ENCODE results near the gene DENND6B.

DENND6B gene

DNA sequence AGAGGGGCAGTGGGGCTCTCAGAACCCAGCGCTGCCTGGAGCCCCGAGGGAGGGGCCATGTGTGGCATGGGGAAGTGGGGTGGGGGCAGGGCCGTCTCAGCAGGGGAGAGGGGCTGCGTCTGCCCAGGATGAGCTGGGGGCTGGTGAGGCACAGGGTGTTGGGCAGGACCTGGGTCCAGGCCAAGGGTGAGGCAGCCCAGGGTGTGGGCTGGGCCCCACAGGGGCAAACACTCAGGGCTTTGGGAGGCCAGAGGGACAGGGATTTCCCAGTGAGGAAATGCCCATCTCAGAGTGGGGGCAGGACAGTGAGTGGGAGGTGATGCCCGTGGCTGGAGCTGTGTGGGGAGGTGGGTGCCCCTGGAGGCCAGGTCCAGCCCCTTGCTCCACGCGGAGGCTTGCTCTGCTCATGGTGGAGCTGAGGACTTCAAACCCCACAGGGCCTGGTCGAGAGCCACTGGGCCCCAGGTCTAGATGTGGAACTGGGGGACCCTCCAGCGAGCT lies 24.7 kb downstream of the DENND6B start:
- no peak for DNase-seq

DNA sequence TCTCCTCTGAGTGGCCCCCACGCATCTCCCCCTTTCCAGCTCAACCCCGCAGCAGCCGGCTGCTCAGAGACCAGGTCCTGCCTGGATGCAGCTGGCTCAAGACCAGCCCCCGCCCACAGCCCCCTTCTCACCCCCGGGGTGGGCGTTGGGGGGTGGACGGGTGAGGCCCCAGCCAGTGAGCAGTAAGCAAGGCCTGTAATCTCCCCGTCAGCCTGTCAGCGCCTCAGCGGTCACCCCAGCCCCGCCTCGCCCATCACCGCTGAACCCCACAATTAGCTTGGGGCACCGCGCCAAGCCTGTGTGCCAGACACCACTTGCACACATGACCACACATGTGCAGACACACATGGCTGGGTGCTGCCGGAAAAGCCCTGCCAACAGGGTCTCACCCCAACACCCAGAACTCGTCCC lies 25.2 kb downstream of the DENND6B start:
- DNase-seq = no peak

DNA sequence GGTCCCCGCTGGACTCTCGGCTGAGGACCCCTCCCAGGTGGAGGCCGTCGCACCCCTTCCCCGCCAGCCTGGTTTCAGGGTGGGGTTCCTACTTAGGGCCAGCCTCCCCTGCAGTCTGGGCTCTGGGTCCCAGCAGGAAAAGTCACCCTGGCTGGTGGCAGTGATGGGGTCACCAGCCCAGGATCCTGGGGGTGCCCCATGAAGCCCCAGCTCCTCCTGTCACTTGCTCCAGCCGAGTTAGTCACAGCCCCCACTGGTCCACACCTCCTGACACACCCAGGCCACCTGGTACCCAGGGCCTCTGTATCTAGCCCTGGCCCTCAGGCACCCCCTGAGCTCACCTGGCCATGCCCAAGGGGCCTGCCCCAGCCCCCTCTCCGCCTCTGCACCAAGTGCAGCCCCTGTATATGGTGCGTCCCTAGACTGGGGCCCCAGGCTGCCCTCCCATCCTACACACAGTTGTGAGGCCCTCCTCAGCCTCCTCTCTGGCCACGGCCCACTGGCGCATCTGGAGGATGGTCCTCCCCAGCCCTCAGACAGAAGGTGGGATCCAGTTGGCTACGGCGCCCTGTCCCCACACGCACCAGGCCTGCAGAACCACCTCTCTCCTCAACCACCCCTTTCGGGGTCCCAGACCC lies 26.1 kb downstream of the DENND6B start:
- no peak for DNase-seq

DNA sequence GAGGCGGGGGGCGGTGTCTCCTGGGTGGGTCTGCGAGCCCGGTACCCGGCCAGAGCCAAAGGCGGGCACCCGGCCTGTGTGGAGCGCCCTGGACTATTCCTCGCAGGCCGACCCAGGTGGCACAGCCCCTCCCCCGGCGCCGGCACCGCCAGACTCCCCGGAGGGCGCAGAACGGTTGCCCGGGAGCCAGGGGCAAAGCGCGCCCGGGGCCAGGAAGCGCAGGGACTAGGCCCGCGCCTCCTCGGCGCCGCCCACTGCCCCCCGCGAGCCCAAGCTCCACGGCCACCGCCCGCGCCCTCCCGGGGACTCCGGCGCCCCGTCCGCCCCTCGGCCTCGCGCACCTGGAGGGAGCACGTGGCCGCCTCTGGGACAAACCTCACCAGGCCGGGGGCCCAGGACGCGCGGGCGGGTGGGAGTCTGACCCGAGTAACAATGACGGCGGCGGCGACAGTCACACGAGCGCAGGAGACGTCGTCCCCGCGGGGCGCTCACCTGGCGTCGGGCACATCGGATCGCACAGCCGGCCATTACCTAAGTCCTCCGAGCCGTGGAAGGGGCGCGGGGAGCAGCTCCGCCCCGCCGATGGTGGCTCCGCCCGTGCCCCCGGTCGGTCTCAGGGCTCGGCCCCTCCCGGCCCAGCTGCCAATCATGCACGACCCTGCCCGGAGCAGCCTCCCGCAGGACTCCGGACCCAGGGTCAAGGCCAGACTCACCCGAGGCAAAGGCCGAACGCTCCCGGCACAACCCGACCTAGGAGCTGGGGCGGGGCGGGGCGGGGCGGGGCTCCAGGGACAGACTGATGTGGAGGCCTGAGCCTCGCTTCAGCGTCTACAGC lies 26.8 kb downstream of the DENND6B start:
- DNase-seq = no peak

DNA sequence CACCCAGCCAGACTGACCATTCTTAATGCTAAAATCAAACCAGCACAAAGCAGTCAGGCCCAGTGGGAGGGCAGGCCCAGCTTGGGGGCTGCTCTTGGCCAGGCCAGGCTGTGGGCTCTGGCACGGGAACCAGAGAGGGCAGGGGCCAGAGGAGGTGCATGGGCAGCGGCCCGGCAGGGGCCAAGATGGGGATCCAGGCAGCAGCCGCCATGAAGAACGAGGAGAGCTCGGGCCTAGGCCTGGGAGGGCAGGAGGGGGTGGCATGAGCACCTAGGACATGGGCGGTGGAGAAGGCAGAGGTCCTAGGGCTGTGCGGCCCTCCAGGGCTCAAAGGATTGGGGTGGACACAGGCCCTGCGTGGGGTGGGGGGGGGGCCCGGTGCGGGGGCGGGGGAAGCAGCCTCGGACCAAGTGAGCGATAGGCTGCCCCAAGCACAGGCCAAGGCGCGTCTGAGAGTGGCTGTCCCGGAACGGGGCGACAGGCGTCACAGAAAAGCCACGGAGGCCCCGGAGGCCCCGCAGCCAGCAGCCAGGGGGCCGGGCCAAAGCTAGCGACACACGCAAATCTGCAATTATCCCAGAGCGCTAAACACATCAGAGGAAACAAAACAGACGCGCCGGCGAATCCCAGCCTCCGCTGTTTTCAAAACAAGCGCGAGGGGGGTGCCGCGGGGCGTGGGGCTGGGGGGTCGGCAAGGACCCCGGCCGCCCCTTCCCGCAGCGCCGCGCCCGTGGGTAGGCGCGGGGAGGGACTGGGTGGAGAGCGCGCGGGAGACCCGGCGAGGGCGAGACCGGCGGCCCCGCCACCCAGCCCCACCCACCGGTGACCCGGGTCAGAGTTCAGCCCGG lies 27.7 kb downstream of the DENND6B start:
- DNase-seq = no peak

DNA sequence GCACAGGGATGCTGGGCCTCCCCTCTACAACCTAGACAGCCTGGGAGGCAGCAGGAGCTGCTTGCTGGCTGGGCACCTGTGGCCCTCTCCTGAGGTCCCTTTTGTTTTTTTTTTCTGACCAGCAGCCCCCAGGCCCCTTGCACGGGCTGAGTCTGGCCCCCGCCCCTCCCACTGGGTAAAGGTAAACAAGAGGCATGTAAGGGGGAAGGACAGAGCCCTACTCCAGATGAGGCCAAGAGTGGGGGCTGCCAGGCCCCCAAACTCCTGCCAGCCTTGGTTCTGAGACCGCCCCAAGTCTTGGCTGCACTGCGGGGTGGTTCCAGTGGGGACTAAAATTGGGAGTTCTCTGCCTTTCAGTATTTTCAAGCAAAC lies 28.6 kb downstream of the DENND6B start:
- no peak for DNase-seq

DNA sequence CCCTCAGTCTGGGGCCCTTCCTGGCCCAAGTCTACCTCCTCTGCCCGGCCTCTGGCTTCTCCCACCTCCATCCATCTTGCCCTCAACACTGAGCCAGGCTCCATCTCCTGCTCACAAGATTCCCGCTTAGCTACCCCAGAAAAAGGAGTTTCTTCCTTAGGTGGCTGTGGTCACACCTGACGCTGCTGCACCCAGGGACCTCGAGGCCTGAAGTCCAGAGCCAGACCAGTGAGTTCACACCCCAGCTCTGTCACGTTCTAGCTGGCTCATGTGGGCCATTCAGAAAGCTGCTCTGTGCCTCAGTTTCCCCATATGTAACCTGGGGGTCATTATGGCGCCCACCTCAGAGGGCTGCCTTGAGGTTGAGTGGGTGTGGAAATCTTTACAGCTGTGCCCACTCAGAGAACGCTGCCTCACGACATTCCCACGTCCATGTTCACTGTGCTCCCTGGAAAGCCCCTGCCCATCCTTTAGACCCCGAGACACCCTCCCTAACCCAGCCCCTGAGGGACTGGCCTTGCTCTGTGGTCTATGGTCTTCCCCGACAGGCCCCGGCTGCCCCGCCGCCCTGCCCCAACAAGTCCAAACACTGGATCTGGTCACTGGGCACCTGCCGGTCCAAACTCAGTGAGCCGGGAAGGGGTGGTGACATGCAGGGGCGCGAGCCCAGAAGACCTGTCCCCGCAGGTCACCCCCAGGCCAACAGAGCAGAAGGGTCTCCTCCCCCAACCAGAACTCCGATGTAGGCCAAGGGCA lies 29.1 kb downstream of the DENND6B start:
- DNase-seq = no peak

DNA sequence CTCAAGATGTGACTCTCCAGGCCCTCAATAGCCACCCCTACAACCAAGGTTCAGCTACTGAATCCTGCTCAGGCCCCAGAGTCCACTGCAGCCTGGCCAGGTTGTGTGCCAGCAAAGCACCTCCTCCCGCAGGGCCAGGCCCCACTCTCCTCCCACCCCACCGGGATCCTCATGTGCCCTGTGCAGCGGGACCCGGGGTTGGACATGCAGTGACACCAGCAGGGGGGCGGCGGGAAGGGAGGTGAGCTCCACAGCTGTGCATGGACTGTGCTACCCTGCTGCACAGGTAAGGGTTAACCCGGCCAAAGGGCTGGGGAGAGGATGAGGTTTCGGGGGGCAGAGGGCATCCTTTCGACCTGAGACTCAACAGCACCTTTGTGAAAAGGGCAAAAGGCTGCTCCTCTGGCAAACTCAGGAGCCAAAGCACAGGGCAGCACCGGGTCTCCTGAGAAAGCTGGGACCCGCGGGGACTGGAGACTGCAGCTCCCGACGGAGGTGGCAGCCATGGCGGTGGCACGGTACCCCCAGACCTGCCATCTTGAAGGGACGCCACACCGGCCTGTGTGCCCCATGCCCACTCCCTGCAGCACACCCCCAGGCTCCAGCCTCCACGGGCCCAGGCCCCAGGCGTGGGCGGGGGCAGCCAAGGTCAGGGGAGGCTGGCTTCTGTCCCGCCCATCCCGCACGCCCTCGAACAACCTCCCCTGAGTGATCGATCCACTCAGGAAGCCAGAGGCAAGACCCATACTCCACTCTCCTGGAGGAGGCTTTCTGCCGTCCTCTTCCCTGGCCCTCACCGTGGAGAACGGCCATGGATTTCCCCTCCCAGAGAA lies 29.9 kb downstream of the DENND6B start:
- no peak for DNase-seq

DNA sequence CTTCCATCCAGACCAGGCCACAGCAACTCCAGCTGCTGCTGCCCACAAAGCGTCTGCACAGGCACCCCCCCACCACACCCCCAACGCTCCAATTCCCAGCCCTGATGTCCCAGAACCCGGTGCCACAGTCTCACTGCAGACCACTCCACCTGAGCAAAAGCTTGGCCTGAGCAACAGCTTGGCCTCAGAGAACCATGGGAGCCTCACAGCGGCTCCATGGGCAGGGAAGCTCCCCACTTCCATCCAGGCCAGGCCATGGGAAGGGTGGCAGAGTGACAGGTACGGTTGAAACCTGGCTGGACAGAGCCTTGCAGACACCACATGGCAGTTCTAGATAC lies 32.5 kb downstream of the DENND6B start:
- DNase-seq = no peak

DNA sequence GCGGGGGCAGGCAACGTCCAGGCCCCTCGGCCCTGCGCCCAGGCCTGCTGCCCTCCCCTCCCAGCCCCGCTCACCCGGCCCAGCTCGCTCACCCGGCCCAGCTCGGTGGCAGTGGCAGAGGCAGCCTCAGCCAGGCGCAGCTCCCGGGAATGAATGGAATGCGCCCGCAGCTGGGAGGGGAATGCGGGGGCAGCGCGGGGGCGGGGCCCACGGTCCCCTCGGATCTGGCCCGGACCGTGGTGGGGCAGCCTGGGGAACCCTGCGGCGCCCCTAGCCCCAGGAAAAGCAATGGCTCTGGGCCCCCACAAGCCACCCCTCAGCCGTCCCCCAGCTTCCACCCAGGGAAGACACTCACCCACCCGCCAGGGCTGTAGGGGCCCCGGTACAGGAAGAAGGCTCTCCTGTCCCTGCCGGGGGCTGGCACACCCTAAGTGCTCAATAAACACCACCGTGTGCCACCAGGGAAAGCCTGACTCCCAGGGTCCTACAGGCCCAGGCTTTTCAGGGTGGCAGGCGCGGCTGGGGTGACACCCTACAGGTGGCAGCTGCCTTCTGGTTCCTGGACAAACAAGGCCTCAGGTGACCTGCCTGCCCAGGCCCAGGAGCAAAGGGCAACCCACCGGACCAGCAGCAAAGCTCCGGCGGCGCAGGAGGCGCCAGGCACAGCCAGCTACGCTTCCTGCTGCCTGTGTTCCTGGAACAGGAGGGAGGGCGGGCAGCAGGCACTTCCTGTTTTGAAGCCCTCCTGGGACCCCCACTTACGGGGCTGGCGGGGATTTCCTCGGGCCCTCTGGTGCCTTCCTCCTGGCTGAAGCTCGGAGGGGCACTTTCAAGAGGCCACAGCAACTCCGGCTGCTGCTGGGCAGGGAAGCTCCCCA lies 33.1 kb downstream of the DENND6B start:
- no peak for DNase-seq

DNA sequence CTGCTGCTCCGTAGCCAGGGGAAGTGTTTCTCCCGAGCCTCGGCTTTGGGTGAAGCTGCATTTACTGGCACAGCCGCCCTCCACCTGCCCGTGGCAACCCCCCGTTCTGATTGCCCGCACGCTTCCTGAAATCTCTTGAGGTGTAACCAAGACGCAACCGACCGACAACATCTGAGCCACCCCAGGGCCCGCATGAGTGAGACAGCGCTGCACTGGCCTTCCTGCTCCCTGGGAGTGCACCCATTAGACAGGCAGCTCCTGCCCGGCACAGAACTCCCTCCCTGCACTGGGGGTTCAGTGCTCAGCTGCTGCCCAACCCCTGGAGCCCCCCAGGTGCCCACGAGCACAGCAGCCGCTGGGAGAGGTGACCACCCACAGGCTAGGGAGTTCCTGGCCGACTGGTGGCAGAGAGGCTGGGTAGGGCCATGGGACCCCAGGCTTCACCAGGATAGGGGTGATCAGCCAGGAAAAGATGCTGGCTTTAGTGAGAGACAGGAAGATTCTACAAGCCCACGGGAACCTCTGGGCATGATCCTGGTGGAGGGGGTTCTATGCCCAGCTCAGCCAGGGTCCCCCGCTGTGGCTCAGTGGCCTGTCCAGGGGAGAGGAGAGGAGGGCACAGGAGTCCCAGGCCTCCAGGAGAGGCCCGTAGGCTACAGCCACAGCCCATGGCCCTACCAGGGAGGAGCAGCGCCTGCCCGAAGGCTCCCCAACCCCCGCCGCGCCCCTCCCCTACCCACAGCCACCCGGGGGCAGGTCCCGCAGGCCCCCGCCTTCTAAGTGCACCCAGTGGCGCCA lies 34.0 kb downstream of the DENND6B start:
- DNase-seq = no peak

DNA sequence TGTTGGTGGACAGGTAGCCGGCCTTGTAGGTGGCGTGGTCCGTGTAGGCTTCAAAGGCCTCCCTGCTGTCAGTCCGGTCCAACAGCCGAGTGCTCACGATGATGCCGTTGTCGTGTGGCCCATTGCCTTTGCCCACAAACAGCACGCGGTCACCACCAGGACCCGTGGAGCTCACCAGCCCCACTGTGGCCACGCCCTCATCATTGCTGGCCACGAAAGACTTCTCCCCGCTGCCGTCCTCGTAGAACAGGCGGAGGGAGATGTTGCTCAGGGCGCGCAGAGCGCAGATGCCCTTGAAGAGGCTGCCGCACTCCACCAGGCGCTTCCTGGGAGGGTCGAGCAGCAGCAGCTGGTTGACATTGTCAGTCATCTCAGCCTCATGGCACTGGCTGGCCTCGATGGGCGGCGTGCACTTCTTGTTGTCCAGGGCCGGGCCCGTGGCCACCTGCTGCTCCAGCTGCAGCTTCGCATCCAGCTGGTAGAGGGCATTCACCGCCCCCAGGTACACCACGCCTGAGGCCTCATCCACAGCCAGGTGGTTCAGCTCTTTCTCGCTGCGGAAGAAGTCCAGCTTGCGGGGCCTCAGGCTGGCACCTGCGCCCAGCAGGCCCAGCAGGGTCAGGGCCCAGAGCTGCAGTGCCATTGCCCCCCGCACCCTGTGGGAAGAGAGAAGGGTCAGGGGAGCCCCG lies 36.7 kb downstream of the DENND6B start:
- DNase-seq = no peak

DNA sequence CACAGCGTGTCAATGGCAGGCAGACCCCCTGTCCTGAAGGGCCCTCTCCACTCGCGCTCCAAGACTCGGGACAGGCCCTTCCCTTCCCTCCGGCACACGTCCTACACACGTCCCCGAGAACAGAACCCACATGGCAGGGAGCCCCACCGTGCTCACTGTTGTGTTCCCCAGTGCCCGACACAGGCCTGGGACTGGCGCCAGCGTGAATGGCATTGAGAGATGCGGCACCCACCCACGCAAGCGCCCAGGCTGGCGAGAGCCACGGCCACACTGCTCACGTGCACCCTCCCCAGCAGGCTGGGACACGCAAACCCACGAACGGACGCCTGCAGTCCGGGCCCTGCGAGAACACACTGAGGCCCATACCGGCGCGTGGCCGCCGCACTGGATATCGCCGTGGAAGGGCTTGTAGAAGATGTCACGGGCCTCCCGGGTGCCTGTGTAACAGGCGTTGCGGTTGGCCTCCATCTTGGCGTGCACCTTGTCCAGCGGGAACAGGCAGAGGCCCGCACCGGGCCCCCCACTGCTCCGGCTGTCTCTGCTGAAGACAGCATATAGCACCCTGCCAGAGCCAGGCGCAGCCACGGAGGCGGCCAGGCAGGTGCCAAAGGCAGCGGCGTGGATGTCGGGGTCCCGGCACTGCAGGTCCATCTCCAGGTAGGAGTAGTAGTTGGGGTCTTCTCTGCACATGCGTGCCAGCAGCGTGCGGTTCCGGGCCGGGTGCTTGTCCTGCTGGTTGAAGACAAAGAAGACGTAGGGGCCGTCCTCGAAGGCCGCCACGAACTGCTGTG lies 37.5 kb downstream of the DENND6B start:
- no peak for DNase-seq

DNA sequence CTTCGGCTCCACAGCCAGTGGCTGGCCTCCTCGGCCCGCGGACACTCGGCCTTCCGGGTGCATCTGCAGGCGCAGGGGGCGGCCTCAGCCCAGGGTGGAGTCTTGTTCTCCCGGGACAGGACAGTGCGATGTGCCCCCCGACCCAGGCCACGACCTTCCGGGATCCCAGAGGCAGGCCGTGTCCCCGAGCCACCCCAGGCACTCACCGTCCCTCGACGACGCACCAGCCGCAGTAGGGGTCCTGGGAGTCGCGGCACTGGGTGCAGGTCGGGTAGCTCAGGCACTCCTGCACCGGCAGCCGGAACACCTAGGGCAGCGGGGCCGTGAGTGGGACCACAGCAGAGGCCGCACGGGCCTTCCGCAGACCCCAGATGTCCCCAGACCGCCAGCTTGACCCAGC lies 39.1 kb downstream of the DENND6B start:
- no peak for DNase-seq

DNA sequence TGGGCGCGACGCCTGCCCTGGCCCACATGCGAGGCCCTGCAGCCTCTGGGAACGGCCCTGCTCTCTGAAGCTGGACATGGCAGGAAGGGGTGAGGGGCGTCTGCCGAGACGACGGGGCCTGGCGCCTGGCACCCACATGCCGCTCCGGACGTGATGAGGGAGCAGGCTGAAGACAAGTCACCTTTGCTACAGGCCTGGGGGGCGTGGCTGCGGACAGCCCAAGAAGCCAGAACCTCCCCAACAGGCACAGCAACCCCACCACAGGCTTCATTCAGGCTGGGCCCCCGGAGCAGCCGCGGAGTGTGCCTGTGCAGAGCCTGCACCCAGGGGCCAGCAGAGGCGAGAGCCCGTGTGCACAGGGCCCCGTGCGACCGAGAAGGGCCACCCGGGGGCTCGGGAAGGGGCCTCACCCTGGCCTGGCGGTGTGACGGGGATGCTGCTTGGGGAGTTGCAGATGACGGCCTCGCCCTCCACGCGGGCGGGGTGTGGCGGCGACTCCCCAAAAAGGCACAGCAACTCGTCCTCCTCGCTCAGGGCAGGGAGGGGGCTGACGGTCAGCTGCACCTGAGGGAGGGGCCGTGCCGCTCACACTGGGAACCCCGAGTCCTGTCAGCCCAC lies 40.0 kb downstream of the DENND6B start:
- DNase-seq = no peak

DNA sequence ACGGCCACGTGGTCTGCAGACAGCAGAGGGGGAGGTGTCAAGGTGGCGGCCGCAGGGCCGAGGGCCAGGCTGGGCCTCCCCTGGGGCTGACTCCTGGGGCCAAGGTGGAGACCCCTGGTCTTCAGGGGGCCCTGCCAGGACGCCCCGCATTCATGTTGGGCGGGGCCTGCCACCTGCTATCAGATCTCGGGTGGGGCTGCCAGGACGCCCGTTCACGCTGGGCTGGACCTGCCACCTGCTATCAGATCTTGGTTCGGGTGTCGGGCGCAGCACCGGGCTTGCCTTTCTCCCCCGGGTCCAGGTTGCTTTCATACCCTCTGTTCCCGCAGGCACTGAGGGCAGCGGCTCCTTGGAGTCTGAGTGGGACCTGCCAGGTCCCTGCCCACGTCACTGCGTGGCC lies 40.5 kb downstream of the DENND6B start:
- DNase-seq = no peak

DNA sequence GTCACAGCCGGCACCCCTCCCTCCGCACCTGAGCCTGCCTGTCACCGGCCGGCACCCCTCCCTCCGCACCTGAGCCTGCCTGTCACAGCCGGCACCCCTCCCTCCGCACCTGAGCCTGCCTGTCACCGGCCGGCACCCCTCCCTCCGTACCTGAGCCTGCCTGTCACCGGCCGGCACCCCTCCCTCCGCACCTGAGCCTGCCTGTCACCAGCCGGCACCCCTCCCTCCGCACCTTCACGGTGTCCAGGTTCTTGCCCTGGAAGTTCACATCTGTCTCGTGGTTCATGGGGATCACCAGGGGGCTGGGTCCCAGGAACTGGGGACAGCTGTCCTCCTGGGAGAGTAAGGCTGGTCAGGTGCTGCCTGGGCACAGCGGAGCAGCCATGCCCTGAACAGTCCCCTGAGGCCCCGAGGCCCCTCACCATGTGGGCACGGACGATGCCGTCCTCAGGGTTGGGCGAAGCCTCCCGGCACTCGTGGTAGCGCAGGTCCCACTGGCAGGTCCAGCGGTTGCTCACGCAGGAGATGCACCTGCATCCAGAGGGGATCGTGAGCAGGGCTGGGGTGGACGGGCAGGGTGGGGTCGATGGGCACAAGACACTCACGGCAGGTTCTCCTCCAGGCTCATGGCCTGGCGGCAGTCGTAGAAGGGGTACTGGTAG lies 41.1 kb downstream of the DENND6B start:
- DNase-seq = no peak

DNA sequence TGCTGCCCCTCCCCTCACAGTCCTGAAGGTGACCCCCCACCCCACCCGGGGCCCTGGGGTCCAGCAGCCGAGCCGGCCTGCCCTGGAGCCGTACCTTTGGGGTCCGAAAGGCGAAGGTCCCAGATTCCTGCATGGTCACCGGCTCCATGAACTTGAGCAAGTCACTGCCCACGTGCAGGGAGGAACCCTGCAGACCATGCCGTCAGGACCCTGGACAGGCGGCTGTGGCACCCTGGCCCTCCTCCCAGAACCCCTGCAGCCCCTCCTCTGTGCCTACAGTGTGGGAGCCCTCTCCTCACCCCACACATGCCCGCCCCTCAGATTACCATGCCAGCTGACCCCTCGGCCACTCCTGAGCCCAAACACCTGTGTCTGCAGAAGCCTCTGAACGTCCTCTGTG lies 42.3 kb downstream of the DENND6B start:
- DNase-seq = no peak

Measured in NCI-H2171 (cell line).